HEK293T (cell line): ENCODE data around the gene TOB2.
A peak's percentile ranks its signal among the peaks of the same experiment; 100 is the strongest.

ENCODE experiments used
- CTCF ChIA-PET: fragments of 350-600 bp; formaldehyde crosslinking; extraction: SDS; loops from one replicate; lab custom pipeline; 2021; ENCODE audit warnings: antibody characterized with exemption, inconsistent platforms; lab: Yijun Ruan, JAX
- POLR2A ChIA-PET: fragments of 350-600 bp; formaldehyde crosslinking; extraction: SDS; loops from one replicate; lab custom pipeline; 2020; ENCODE audit warnings: antibody characterized with exemption, inconsistent platforms; lab: Yijun Ruan, JAX
- DNase-seq: peaks from one replicate; pipeline ENCODE4 v3.0.0; 2012; ENCODE audit warnings: mixed read lengths; ENCODE audit errors: extremely low spot score
- ARNT ChIP-seq: fragments of 450-650 bp; IDR thresholded peaks from 2 replicates; pipeline ENCODE4 v1.6.1; 2017; ENCODE audit warnings: mild to moderate bottlenecking
- BHLHE40 ChIP-seq: fragments of 450-650 bp; IDR thresholded peaks from 2 replicates; pipeline ENCODE4 v1.6.1; 2016; ENCODE audit warnings: mild to moderate bottlenecking, moderate library complexity, borderline replicate concordance
- CTBP1 ChIP-seq: fragments of 450-650 bp; IDR thresholded peaks from 2 replicates; pipeline ENCODE4 v1.6.1; 2016; ENCODE audit warnings: borderline replicate concordance
- ELF4 ChIP-seq: fragments of 450-650 bp; IDR thresholded peaks from 2 replicates; pipeline ENCODE4 v1.6.1; 2017; ENCODE audit warnings: antibody characterized with exemption
- FOXA1 ChIP-seq: fragments of 450-650 bp; IDR thresholded peaks from 2 replicates; pipeline ENCODE4 v1.6.1; 2016; ENCODE audit warnings: mild to moderate bottlenecking
- FOXK2 ChIP-seq: fragments of 450-650 bp; IDR thresholded peaks from 2 replicates; pipeline ENCODE4 v1.6.1; 2016; ENCODE audit warnings: mild to moderate bottlenecking
- FOXM1 ChIP-seq: fragments of 450-650 bp; IDR thresholded peaks from 2 replicates; pipeline ENCODE4 v1.6.1; 2017; ENCODE audit warnings: mild to moderate bottlenecking, borderline replicate concordance
- HDGF ChIP-seq: fragments of 450-650 bp; IDR thresholded peaks from 2 replicates; pipeline ENCODE4 v1.6.1; 2017; ENCODE audit warnings: antibody characterized with exemption, borderline replicate concordance
- L3MBTL2 ChIP-seq: fragments of 450-650 bp; conservative IDR thresholded peaks from 2 replicates; pipeline ENCODE4 v1.6.1; 2016; ENCODE audit warnings: mild to moderate bottlenecking
- LEF1 ChIP-seq: fragments of 450-650 bp; IDR thresholded peaks from 2 replicates; pipeline ENCODE4 v1.6.1; 2017; ENCODE audit warnings: mild to moderate bottlenecking, borderline replicate concordance
- NFRKB ChIP-seq: fragments of 450-650 bp; IDR thresholded peaks from 2 replicates; pipeline ENCODE4 v1.6.1; 2016; ENCODE audit warnings: mild to moderate bottlenecking, moderate library complexity
- SP1 ChIP-seq: fragments of 450-650 bp; IDR thresholded peaks from 2 replicates; pipeline ENCODE4 v1.6.1; 2017
- SUZ12 ChIP-seq: fragments of 450-650 bp; IDR thresholded peaks from 2 replicates; pipeline ENCODE4 v1.6.1; 2016; ENCODE audit warnings: mild to moderate bottlenecking
- TARDBP ChIP-seq: fragments of 450-650 bp; IDR thresholded peaks from 2 replicates; pipeline ENCODE4 v1.6.1; 2016
- ZNF384 ChIP-seq: fragments of 450-650 bp; IDR thresholded peaks from 2 replicates; pipeline ENCODE4 v1.6.1; 2016
- TF ChIP-seq, protein P1 (sequence below): fragments of 450-650 bp; IDR thresholded peaks from 2 replicates; pipeline ENCODE4 v1.6.1; 2016

The TOB2 gene, protein sequence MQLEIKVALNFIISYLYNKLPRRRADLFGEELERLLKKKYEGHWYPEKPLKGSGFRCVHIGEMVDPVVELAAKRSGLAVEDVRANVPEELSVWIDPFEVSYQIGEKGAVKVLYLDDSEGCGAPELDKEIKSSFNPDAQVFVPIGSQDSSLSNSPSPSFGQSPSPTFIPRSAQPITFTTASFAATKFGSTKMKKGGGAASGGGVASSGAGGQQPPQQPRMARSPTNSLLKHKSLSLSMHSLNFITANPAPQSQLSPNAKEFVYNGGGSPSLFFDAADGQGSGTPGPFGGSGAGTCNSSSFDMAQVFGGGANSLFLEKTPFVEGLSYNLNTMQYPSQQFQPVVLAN

DNA sequence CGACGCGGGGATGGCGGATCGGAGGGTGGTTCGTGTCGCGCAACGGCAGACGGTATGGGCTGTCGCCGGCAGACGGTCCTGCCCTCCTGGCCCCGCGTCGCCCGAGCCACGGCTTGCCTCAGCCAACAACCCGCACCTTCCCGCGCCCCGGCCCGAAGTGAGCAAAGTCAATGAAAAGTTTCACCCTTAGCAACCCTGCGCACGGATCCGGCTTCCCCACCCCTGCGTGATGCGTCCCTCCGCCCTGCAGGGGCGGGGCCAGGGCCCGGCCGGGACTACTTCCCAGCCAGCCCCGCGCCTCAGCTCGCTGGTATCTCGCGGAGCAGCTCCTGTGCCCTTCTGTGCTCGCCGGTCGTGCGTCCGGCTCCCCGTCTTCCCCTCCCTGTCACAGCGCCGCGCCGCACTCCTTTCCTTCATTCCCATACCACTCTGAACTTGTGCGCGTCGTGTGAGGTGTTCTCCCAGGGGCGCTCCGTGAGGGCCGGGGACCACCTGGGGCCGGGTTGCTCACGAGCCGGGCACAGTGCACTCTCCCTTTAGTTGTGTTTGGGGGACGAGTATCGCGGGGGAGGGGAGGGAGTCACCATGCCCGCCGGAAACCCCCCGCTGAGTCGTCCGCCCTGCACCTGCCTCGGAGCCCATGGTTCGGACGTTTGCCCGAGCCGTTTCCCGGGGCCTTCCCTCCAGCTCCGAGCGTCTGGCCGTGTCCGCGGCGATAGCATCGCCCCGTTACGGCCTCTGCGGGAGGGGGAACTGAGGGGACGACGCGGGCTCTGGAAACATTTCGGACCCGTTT lies at the start of gene TOB2:
TSS of gene TOB2 (minus strand) at position 163 of the 796 bp plus-strand sequence. CDS start 9,456 bp downstream, outside the sequence.
- POLR2A ChIA-PET = interaction anchor here (0.6 to 7.8 kb wide), 37 partner anchors 10 to 249 kb away, joined by 3 to 148 read pairs (median 5); partner anchors contain the start of genes ACO2, DESI1, PHF5A and PMM1
- CTCF ChIA-PET = no interaction called here
- DNase-seq = peak; percentile 74
- TF ChIP-seq FOXK2 = no peak
- peak; percentile 54; the same call in 1 of the 2 replicates for TF ChIP-seq CTBP1
- peak; percentile 47; the same call in 1 of the 2 replicates for TF ChIP-seq LEF1
- peak; percentile 88 for TF ChIP-seq ELF4
- no peak for TF ChIP-seq ARNT
- no peak for TF ChIP-seq SP1
- no peak for TF ChIP-seq NFRKB
- TF ChIP-seq FOXM1 = peak; percentile 61; the same call in 1 of the 2 replicates
- no peak for TF ChIP-seq FOXA1
- peak; percentile 78 for TF ChIP-seq L3MBTL2
- no peak for TF ChIP-seq SUZ12

DNA sequence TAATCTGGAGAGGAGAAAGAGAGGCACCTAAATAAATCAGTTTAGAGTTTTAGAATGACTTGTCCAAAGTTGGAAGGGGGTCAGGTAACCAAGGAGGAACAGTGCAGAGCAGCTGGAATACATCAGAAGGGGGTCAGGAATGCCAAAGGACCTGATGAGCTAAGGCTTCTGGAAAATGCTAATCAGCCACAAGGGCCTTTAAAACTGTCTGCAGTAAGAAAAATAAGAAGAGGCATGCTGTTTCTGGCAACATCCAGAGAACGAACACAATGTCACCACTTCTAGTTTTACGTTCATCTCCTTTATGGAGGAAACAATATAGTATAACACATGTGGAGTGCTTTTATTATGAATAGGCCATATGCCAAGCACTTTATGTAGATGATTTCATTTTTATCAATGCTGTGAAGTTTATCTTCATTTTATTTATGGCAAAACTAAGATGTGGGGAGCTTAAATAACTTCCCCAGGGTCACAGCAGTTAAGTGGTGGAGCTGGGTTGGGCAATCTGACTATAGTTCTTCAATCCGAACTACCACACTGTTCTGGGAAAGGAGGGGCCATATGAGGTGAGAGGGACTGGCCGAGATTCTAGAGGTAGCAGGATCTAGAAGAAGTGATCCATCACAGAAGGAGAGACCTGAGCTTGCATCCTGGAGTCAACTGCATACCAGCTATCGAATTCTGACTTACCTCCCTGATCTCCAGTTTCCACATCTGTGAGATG lies 44.9 kb upstream of the TOB2 start:
- POLR2A ChIA-PET = interaction anchor here (0.7 to 1.0 kb wide), 2 partner anchors 26 to 45 kb away, joined by 3 read pairs; partner anchors contain the start of gene TOB2
- no peak for DNase-seq

DNA sequence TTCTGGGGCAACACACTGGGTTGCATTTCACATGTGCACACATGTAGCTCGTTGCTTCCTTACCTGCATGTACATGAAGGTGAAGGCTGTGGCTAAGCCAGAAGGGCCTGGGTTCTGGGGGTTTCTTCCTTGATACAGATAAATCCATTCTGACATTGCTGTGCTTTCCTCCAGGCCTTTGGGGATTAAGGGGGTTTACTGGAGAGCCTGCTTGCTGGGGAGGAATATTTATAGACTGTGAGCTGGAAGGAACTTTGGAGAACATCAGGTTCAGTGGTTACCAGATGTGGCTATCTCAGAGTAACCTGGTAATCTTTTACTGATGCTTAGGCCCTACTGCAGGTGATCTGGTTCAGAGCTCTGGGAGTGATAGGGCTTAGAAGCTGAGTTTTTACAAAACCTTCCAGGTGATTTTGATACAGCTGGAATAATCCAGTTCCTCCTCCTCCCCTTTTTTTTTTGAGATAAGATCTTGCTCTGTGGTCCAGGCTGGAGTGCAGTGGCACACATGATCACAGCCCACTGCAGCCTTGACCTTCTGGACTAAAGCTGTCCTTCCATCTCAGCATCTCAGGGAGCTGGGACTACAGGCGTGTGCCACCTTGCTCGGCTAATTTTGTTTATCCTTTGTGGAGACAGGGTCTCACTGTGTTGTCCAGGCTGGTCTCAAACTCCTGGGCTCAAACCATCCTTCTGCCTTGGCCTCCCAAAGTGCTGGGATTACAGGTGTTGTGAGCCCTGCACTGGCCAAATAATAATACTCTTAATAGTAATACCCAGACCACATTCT lies 42.2 kb upstream of the TOB2 start:
- TF ChIP-seq HDGF (no peak), CTBP1 (no peak), SP1 (no peak), ELF4 (no peak), NFRKB (no peak), FOXK2 (no peak), LEF1 (no peak), FOXA1 (no peak), L3MBTL2 (no peak)
- TF ChIP-seq, protein P1, sequence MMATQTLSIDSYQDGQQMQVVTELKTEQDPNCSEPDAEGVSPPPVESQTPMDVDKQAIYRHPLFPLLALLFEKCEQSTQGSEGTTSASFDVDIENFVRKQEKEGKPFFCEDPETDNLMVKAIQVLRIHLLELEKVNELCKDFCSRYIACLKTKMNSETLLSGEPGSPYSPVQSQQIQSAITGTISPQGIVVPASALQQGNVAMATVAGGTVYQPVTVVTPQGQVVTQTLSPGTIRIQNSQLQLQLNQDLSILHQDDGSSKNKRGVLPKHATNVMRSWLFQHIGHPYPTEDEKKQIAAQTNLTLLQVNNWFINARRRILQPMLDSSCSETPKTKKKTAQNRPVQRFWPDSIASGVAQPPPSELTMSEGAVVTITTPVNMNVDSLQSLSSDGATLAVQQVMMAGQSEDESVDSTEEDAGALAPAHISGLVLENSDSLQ = no peak
- ChIA-PET POLR2A (interaction anchor here (0.8 to 1.2 kb wide), 3 partner anchors 11 to 42 kb away, joined by 3 to 6 read pairs (median 4); partner anchors contain the start of gene TOB2), CTCF (no interaction called here)

More for the DNA sequence above, 44.9 kb upstream of the TOB2 start:
- TF ChIP-seq, protein P1 = peak; percentile 35; the same call in 1 of the 2 replicates
- TF ChIP-seq CTBP1 (no peak), FOXM1 (no peak), HDGF (no peak), FOXK2 (no peak), SUZ12 (no peak)
- CTCF ChIA-PET = interaction anchor here (1.2 kb wide), 1 partner anchor 13 kb away, joined by 6 read pairs; no protein-coding TSS in a partner anchor

DNA sequence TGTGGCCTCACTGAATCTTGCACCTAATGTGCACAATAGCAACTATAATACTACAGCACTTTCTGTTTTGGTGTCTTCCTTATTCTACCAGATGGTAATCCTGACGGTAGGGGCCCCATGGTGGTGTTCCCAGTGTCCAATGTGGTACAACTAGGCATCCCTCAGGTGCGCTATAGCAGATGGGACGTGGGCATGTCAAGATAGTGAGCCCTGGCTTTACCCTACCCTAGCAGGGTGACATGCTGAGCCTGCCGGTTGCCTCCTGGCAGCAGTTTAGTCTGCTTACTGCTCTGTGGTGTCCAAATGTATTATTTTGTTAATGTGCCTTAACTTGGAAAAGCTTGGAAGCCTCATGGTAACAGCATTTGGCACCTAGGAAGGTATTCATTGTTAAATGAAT lies 41.5 kb upstream of the TOB2 start:
- ChIA-PET CTCF (no interaction called here), POLR2A (interaction anchor here (1.2 kb wide), 1 partner anchor 42 kb away, joined by 6 read pairs; the partner anchor contains the start of gene TOB2)
- TF ChIP-seq FOXK2 = no peak
- TF ChIP-seq LEF1 = no peak
- no peak for TF ChIP-seq NFRKB
- TF ChIP-seq SUZ12 = no peak
- TF ChIP-seq HDGF = no peak
- TF ChIP-seq FOXA1 = no peak
- no peak for TF ChIP-seq ELF4
- no peak for TF ChIP-seq ZNF384
- TF ChIP-seq L3MBTL2 = no peak
- no peak for TF ChIP-seq BHLHE40
- TF ChIP-seq SP1 = no peak
- TF ChIP-seq CTBP1 = no peak
- TF ChIP-seq, protein P1 = no peak
- no peak for TF ChIP-seq TARDBP
- no peak for TF ChIP-seq FOXM1
- no peak for TF ChIP-seq ARNT
- DNase-seq = no peak

More for the DNA sequence above, 42.2 kb upstream of the TOB2 start:
- DNase-seq = no peak
